HG03159 (cell line): ENCODE data around the gene FOXL3.
"Not testable (repeated sequence)": the region's sequence is repeated elsewhere in the genome, so short reads cannot be mapped to it uniquely, and the experiment has no call there.

Source experiments
- ATAC-seq: cut with Tn5 transposase; IDR thresholded peaks from one replicate; pipeline ENCODE4 v1.9.1; 2021; ENCODE audit warnings: mild to moderate bottlenecking, moderate library complexity; ENCODE audit not compliant: unreplicated experiment

FOXL3 gene

DNA sequence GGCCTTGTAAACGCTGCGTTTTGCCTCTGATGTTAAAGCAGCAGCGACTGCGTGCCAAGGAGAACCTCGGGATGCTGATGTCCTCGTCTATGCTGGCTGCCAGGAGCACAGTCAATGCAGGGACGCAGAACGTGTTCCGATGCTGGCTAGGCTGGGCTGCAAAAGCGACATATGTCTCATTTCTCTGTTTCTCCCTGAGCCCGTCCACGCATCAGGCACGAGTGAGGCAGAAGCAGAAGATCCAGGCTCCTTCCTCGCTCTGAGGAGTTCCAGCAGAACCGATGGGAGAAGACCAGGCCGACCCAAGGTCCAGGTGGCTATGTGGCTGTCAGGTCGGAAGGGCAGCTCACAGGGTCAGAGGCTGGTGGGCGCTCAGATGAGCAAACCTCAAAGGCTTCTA, 3.7 kb upstream of the FOXL3 start:
- no peak for ATAC-seq

DNA sequence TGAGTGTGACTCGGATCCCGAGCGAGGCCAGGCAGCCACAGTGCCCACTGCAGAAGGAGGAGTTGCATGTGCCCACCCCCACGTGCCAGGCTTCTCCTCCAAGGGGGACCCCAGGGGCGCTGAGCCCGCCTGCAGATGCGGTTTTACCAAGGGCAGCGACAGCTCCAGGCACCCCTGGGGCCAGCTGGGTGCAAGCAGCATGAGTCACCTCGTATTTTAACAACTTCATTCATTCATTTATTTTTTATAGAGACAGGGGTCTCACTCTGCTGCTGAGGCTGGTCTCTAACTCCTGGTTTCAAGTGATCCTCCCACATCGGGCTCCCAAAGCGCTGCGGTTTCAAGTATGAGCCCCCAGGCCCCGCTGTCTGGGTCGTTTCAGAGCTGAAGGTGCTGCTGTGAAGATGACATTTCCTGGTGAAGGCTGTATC, 1.3 kb upstream of the FOXL3 start:
- ATAC-seq: no peak

DNA sequence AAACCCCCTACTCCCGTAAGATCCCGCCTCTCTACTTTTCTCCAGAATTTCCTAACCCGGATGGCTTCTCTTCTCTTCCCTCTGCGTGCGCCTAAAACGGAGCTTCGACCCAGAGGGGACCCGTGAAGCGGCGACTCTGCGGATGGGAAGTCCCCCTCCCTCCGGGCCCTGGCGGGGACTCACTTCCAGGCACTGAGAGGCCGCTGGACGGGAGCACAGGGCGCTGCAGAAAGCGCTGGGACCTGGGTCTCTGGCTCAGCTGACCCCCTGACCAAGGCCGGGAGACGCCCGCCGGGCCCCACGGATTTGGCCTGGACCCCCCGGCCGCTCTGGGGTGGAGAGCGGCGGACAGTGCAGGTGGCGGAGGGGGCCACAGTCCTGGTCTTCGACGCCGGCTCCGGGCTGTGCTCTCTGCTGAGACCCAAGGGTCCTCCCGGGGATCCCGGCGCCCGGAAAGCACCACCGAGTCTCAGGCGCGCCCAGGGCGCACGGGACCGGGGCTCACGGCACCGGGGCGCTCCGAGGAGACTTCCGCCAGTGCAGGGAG, 688 bp upstream of the FOXL3 start:
- ATAC-seq: no peak

DNA sequence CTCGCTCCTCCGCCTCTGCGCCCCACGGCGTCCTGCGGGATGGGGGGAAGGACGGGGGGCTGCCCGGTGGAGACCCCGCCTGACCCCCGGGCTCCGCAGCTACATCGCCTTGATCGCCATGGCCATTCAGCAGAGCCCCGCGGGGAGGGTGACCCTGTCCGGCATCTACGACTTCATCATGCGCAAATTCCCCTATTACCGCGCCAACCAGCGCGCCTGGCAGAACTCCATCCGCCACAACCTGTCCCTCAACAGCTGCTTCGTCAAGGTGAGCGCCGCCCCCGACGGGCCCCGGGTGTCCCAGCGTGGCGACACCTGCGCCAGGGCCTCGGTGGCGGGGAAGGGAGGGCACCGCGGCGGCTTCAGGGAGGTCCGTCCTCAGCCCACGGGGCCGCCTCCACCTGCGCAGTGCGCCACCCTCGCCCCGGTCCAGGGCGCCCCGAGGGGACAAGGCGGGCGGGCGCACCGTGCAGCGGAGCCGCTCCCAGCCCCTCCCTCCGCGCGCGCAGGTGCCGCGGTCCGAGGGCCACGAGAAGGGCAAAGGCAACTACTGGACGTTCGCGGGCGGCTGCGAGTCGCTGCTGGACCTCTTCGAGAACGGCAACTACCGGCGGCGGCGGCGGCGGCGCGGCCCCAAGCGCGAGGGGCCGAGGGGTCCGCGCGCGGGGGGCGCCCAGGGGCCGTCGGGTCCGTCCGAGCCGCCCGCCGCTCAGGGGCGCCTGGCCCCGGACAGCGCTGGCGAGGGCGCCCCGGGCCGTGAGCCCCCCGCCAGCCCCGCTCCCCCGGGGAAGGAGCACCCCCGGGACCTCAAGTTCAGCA, 793 bp downstream of the FOXL3 start:
- ATAC-seq: no peak

DNA sequence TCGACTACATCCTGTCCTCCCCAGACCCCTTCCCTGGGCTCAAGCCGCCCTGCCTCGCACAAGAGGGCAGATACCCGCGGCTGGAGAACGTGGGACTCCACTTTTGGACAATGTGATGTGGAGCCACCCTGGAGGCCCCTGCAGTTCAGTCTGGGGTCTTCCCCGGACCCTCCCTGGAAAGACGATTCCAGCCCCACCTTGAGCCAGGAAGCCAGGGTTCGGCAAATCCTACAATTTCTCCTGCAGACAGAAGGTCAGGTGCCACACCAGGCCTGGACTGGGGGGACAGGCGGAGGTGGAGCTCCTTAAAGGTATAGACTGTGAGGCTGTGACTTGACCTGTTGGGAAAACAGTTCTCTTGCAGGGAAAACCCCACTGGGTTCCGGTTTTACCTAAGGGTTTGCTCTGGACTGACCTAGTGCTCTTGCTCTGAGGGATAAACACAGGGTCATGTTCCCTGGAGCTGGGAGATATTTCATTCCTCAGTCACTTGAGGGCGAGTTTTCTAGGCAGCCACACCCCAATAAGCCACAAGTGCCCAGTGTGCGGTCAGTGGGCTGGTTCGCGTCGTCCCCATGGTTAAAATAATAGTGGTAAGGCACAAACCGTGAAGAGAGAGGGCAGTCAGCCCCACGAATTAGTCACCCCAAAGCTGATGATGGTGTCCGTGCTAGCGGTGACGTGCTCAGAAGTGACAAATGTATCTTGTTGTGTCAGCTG, 1.6 kb downstream of the FOXL3 start:
- no peak for ATAC-seq

DNA sequence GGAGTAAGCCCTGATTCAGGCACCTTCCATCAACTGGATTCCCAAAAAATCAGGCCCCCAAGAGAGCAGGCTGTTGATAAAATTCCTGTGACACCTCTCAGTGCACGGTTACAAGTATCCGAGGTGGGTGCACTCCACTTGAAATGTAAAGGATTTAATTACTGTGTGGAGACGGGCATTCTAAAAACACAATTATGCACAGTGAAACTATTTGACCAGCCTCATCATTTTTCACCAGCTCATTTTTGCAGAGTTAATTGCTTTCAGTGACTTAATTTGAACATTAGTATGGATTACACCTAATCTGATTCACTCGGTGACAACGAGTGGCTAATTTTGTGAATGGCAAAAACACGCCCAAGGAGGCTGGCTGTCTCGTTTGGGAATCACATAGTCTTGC, 2.3 kb downstream of the FOXL3 start:
- ATAC-seq: no peak

DNA sequence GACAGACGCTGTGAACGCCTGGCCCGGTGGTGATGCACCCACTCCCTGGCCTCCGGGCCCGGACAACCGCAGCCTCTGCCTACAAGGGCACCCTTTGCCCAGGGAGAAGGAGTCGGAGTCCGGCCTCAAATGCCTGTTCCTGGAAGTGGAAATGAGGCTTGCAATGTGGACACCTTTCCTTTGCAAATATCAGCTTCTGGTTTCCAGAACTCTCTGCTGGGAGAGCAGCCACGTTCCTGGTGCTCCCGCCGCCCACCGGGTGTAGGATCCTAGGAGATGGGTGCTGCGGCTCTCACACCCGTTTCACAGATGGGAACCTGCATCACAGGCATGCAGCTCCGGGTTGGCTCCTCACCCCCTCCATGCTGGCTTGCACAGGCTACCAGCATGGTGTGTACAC, 2.9 kb downstream of the FOXL3 start:
- ATAC-seq: no peak

DNA sequence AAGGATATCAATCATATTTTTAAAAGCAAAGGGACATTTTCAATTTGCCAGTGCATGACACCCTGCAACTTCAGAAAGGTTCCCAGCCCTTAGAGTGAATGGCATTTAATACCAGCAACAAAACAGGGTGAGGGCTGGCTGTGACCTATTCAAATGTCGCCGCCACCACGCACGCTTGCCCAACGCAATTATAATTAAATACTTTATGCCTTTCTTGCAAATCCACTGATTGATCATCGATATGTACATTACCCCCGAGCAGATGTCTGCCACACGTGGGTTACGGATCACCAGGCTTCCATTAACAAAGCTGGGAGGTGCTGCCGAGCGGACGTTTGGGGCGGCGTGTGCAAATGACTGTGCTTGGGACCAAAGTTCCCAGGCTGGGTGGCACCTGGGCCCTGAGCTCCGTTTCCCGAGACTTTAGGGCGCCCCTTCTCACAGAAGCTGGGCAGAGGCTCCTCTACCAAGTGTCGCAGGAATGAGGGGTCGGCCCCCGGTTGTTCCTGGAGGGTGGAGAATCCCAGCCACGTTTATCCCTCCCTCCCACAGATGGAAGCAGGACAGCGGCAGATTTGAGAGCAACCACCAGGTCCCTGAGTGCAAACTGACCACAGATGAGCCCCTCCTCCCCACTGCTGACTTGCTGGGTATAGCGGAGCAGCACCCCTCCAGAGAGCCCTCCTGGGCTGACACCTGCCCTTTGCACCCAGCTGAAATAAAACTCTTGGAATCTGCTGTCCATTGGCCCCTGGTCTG, 3.9 kb downstream of the FOXL3 start:
- no peak for ATAC-seq

DNA sequence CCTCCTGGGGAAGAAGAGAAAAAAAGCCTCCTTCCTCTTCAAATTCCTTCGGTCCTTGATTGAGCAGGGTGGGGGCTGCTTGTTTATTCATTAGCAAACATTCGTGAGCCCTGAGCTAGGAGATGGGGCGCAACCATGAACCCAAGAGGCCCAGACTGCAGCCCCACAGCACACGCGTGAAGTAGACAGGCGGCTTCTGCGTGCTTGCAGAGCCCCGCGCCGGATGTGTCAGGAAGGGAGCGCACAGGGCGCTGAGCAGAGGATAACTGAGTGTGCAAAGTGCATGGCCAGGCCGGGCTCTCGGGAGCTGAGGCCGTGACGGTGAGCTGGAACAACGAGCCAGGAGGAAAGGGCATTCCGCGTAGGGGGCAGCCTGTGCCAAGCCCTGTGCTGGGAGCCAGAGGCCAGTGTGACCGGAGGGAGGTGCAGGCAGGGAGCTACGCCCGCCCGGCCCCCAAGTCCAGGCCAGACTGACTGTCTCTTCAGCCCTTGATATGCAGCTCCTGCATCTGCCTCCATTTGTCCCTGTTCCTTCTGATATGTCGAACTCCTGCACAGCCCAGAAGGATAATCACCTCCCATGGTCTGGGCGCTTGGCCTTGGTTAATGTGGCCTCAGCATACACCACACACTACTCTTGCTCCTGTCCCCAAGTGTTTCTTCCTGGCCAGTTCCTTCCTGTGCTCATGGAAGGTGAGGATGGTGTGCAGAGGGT, 4.6 kb downstream of the FOXL3 start:
- no peak for ATAC-seq

DNA sequence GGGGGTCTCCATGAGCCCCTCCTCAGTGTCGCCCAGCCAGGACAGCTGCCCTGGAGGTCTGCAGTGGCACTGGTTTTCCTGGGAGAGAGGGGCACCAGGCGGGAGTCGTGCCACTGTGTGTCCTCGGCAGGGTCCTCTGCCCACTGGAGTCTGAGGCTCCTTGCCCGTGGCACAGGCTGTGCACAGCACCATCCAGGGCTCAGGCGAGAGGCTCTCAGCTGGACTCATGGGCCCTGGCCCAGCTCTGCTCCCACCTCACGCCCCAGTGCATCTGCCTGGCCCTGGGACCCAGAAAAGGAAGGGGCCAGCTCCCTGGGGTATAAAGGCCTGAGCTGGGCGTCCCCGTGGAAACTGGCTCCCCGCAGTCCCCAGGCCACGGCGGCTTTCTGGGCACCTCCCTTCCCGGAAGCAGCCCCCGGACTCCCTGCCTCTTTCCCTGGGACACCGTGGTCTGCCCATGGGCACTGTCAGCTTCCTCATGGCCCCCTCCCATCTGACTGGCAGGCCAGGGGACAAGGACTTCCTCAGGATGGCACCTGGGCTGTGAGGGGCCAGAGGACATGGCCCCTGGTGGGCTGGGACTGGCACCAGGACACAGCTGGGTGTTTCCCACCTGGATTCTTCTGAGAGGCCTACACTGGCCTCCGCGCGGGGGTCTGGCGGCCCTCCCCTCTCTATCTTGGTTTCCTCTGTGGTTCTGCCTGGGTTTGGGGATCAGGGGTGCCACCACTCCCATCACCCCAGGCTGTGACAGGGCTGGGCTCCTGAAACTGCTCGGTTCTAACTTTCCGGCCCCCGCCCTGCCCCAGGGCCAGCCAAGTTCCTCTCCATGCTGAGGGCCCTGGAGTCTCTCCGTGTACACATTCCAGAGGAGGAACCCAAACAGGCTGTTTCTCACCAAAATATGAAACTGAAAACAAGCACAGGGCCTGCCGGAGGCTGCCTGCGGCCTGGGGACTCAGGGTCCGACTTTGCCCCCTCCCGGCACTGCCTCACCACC, 5.5 kb downstream of the FOXL3 start:
- ATAC-seq: no peak

DNA sequence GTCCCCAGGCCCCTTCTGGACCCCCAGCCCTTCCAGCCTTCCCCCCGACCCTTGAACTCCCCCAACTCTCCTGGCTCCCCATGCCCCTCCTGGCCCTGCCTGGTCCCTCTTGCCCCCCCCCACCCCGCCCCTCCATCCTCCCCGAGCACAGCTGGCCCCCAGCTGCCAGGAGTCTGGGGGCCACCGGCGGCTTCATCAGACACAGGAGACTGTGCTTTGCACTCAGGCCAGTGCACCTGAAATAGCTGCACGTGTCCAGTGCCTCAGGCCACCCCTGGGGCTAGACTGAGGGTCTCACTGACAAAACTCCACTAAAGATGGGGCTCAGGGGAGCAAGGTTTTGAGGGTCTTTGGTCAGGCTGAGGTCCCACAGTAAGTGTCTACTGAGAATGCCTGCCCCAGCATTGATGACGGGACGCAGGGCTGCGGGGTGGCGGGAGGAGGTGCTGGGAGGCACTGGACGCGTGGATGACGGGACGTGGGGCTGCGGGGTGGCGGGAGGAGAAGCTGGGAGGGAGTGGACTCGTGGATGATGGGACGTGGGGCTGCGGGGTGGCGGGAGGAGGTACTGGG, 6.5 kb downstream of the FOXL3 start:
- ATAC-seq: no peak

DNA sequence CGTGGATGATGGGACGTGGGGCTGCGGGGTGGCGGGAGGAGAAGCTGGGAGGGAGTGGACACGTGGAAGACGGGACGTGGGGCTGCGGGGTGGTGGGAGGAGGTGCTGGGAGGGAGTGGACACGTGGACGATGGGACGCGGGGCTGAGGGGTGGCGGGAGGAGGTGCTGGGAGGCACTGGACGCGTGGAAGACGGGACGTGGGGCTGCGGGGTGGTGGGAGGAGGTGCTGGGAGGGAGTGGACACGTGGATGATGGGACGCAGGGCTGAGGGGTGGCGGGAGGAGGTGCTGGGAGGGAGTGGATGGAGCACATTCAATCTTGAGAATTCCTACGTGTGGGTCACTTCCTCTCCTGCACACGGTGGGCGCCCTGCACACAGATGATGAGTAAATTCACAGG, 7.2 kb downstream of the FOXL3 start:
- not testable (repeated sequence) for ATAC-seq

DNA sequence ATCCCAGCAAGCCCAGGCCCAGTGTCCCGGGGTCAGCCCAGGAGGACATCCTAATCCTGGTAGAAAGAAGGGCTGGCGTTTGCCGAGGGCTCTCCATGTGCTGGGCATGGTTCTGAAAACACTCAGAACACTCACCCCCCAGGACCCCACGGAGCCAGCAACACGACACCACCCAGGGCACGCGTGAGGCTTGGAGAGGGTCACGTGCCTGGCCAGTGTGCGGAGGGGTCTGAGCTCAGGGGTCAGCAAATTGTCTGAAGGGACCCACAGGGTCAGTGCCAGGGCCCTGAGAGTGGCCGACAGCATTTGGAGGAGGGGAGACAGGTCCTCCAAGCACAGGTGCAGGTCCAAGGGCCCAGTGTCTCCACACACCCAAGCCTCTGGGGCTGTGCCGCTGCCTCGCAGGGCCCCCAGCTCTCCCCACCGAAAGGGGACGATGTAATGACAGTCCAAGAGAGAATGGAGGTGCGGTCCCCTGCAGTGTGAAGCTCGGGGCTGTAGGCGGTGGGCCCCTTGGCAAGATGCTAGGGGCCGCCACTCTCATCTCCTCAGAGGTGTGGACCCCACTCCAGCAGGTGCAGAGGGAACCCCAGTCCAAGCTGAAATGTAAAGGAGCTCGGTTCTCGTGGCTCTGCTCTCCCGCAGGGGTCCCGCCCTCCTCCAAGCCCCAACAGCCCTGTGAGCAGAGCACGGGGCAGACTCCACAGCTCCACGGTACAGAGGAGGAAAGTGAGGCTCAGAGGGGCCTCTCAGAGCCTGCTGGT, 7.8 kb downstream of the FOXL3 start:
- ATAC-seq: no peak

DNA sequence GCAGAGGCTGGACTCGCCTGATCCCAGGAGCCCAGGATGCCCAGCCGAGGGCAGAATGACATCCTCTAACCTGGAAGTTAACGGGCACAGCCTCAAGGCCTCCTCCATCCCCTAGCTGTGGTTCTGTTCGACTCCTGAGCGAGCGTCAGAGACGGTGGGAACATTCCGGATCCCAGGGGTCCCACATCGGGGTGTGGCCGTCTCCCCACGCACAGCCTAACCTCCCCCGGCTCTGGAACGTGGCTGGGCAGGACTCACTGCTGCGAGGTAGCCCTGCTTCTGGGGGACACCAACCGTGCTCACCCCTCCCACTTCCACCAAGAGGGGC, 8.4 kb downstream of the FOXL3 start:
- ATAC-seq: no peak

DNA sequence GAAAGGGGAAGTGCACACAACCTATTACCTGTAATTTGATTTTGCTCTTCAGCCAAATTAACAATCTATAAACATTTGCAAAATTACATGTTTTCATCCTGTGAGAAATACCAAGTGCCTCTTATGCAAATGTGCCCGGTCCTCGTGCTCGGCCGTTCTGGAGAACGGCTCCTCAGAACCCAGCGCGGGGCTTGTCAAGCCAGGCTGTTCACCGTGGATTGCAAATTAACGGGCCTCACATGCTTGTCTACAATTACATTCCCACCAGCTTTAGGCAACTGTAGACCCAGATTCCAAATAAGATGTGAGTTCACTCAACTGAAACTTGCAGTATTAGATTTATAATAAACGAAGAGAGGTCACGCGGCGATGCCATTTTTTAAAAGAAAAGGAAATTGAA, 8.8 kb downstream of the FOXL3 start:
- ATAC-seq: no peak

DNA sequence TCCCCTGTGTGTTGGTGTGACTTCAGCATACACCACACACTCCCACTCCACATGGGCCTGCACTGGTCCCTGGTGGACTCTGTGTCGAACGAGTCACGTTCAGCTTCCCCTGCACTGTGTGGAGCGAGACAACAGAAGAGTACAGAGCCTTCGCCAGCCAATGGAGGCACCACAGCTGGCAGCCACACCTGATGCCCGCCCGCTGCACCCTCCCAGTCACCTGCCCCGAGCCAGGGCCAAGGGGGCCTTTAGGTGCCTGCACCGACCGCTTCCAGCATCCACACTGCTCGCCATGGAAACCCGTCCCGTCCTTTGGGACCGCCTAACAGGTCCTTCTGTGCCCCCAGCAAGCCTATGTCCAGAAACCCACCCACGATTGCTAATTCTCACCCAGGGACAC, 9.2 kb downstream of the FOXL3 start:
- no peak for ATAC-seq

DNA sequence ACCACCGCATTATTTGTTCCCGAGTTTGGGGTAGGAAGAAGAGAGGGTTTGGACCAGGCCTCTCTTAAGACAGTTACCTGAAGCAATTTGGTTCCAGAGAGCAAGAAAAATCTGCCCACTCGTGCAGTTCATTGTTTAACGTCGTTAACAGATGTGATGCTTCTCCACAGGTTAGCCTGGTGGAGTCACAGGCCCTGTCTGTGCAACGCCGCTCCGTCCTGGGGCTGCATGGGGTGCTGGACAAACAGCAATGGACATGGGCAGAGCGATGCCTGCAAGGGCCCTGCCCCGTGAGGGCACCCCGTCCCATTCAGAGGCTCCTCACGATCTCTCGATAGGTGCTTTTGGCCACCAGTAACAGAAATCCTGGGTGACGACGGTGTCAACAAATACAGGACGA, 9.7 kb downstream of the FOXL3 start:
- ATAC-seq: no peak

DNA sequence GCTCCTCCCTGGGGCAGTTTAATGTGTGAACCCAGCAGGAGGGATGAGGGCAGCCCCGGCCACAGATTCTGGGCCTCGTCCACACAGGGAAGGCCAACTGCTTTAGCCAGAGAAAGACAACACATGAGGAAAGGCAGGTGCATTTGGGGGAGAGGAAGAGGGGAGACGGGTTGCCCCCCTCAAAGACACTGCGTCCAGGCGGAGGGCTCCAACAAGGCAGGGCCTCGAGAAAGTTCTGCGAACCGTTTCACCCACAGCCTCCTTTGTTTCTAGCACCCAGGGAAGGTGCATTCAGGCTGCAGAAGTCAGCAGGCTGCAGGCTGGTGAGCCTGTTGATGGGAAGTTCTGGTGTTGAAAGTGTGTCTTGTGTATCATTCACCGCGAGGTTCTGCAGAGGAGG, 10.1 kb downstream of the FOXL3 start:
- ATAC-seq: no peak
